GM18873 (cell line): ENCODE data around the gene SLC12A6.
"Not testable (repeated sequence)": the region's sequence is repeated elsewhere in the genome, so short reads cannot be mapped to it uniquely, and the experiment has no call there.

Experiments
- ATAC-seq: cut with Tn5 transposase; IDR thresholded peaks from one replicate; pipeline ENCODE4 v1.9.1; 2021; ENCODE audit warnings: mild to moderate bottlenecking, moderate library complexity, moderate number of reproducible peaks; ENCODE audit not compliant: unreplicated experiment, low FRiP score

Gene SLC12A6

GRCh38 chr15:34213690-34214089, 123.9 kb downstream of the SLC12A6 start:
- ATAC-seq, result no peak

- peak; percentile 87 for ATAC-seq
These were observed 127.9 kb downstream of the SLC12A6 start, which contains the start of gene KATNBL1 for GRCh38 chr15:34209421-34210282. TSS of gene KATNBL1 (minus strand) at chr15:34210096. CDS start at chr15:34163676, 46,420 bp downstream.

GRCh38 chr15:34206011-34206410, 131.6 kb downstream of the SLC12A6 start:
- ATAC-seq, result no peak

GRCh38 chr15:34203936-34204335, 133.6 kb downstream of the SLC12A6 start:
- no peak for ATAC-seq

DNA sequence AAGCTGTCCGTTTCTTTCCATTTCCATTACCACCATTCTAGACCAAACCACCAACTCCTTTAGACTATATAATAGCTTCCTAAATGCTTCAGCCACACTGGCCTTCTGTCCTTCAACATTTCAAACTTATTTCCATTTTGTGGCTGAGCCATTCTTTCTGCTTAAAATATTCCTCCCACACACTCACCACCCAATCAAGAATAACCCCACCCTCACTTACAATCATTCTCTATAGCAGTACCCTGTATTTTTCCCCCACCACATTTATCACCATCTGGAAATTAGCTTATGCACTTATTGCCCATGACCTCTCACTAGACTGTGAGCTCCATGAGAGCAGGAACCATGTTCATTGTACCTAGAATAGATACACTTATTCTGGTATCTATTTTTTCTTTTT, 134.3 kb downstream of the SLC12A6 start:
- ATAC-seq, result no peak

GRCh38 chr15:34193272-34193671, 144.3 kb downstream of the SLC12A6 start:
- ATAC-seq, result not testable (repeated sequence)

DNA sequence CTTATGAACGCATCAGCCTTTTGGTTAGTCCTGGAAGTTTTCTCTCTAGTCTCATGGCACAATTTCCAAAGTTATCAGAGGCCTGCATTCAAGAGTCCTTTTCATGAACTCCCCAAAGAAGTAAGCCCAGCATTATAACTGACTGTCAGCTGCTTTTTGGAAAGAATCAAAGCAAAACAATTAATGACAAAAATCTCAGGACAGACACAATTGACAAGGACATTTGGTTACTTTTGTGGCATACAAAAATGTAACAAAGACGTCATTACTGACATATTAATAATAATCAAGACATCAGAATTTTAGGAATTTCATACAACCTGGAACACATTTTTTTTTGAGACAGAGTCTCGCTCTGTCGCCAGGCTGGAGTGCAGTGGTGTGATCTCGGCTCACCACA, 148.9 kb downstream of the SLC12A6 start:
- no peak for ATAC-seq

- ATAC-seq, result no peak
These were observed 151.9 kb downstream of the SLC12A6 start for GRCh38 chr15:34185666-34186065.

- ATAC-seq, result no peak
These were observed 154.6 kb downstream of the SLC12A6 start for GRCh38 chr15:34182942-34183341.
